ENCODE data around the gene PLEKHG7. TPM values are rescaled to one million over a fixed set of nuclear protein-coding genes. Genes with fewer than 3 reads are reported as not detected.

The PLEKHG7 gene
- total RNA-seq, 1 donor: 0.42 TPM

GRCh38 chr12:92753976-92754885 lies 51.4 kb downstream of the PLEKHG7 start:
- no peak overlapping the region for H3K4me3 ChIP-seq (ENCODE audit: low read length)
- H3K9me3 ChIP-seq (ENCODE audit: low read depth, low read length): no peaks in the 10 kb centered on the region
- no peaks in the 10 kb centered on the region for H3K4me1 ChIP-seq (ENCODE audit: insufficient read depth, low read length)
- no peaks in the 10 kb centered on the region for H3K27me3 ChIP-seq (ENCODE audit: insufficient read depth, low read length)

GRCh38 chr12:92756898-92757596 lies 54.3 kb downstream of the PLEKHG7 start:
- H3K4me3 ChIP-seq (ENCODE audit: low read length): no peak overlapping the region
- H3K4me1 ChIP-seq (ENCODE audit: insufficient read depth, low read length): peaks cover 7% of the 10 kb centered on the region
- no peaks in the 10 kb centered on the region for H3K27me3 ChIP-seq (ENCODE audit: insufficient read depth, low read length)
- no peaks in the 10 kb centered on the region for H3K9me3 ChIP-seq (ENCODE audit: low read depth, low read length)

DNA sequence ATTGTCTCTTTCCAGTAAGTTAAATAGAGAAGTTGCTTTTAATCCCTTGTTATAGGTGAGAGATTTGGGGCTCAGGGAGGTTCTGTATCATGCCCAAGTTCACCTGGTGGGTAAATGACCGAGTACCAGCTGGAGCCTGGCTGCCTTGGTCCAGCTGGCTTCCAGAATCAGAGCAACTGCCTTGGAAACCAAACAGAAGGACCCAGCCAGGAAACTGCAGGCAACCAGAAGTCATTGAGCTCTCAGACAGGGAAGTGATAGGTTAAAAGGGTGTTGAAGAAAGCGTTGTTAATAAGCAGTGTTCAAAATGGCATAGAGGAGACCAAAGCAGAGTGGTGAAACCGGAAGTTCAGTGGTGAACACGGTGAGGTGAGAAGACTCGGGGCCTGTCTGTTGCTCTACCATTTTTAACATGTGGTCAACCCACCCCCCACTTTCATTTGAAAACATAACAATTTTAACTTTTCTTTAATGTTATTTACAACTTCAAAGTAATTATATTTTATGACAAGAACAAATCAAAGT lies 54.9 kb downstream of the PLEKHG7 start:
- Histone ChIP-seq H3K27me3 (ENCODE audit: insufficient read depth, low read length) (no peaks in the 10 kb centered on the region), H3K4me1 (ENCODE audit: insufficient read depth, low read length) (peaks cover 13% of the 10 kb centered on the region), H3K4me3 (ENCODE audit: low read length) (no peak overlapping the region), H3K9me3 (ENCODE audit: low read depth, low read length) (no peaks in the 10 kb centered on the region)

- Histone ChIP-seq H3K4me1 (ENCODE audit: insufficient read depth, low read length) (peaks cover 13% of the 10 kb centered on the region), H3K27me3 (ENCODE audit: insufficient read depth, low read length) (no peaks in the 10 kb centered on the region), H3K9me3 (ENCODE audit: low read depth, low read length) (no peaks in the 10 kb centered on the region), H3K4me3 (ENCODE audit: low read length) (no peak overlapping the region)
Observed at GRCh38 chr12:92759634-92760268, 57.0 kb downstream of the PLEKHG7 start.

DNA sequence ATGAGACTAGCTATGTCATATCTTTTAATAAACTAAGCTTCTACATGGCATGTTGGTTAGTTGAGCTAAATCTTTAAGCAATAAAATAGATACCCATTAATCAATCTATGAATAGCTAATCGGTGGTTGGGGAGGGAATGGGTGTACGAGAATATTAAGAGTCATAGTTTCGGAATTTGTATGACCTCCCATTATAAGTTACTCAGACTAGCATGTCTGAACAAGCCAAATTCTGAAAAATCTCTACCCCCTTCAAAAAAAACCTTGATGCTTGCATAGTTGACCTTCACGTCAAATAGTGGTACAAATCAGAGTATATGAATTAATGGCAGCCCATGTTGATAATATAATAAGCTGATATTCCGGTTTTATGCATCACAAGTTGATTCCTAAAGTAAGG lies 60.0 kb downstream of the PLEKHG7 start:
- H3K9me3 ChIP-seq (ENCODE audit: low read depth, low read length): no peaks in the 10 kb centered on the region
- H3K4me3 ChIP-seq (ENCODE audit: low read length): no peak overlapping the region
- H3K27me3 ChIP-seq (ENCODE audit: insufficient read depth, low read length): no peaks in the 10 kb centered on the region
- H3K4me1 ChIP-seq (ENCODE audit: insufficient read depth, low read length): peaks cover 13% of the 10 kb centered on the region

- Histone ChIP-seq H3K4me3 (ENCODE audit: low read length) (no peak overlapping the region), H3K9me3 (ENCODE audit: low read depth, low read length) (no peaks in the 10 kb centered on the region), H3K27me3 (ENCODE audit: insufficient read depth, low read length) (no peaks in the 10 kb centered on the region)
Observed at GRCh38 chr12:92764831-92765230, 62.0 kb downstream of the PLEKHG7 start.

DNA sequence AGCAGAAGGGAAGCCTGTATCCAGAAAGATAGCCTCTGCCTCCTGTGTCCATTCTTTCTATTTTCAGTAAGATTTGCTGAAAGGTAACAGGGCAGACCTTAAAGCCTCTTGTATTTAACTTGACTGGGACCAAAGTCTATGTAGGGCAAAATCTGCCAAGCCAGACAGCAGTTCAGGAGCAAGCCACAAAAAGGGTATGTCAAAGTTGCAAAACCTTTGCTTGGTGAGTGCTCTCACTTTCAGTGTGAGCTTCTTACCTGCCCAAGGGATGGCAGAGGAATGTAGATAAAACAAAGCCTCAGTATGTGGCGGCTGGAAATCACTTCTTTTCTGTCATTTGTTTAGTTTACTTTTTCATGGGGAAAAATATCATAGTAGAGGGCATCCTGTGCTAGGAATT lies 63.1 kb downstream of the PLEKHG7 start:
- H3K4me3 ChIP-seq (ENCODE audit: low read length): no peak overlapping the region
- H3K27me3 ChIP-seq (ENCODE audit: insufficient read depth, low read length): no peaks in the 10 kb centered on the region
- H3K9me3 ChIP-seq (ENCODE audit: low read depth, low read length): no peaks in the 10 kb centered on the region
- peaks cover 40% of the 10 kb centered on the region for H3K4me1 ChIP-seq (ENCODE audit: insufficient read depth, low read length)

More at GRCh38 chr12:92764831-92765230, 62.0 kb downstream of the PLEKHG7 start:
- peaks cover 33% of the 10 kb centered on the region for H3K4me1 ChIP-seq (ENCODE audit: insufficient read depth, low read length)

GRCh38 chr12:92769124-92769901 lies 66.5 kb downstream of the PLEKHG7 start:
- Histone ChIP-seq H3K4me3 (ENCODE audit: low read length) (no peak overlapping the region), H3K27me3 (ENCODE audit: insufficient read depth, low read length) (no peaks in the 10 kb centered on the region), H3K9me3 (ENCODE audit: low read depth, low read length) (no peaks in the 10 kb centered on the region), H3K4me1 (ENCODE audit: insufficient read depth, low read length) (peaks cover 35% of the 10 kb centered on the region)

GRCh38 chr12:92771001-92771400 lies 68.2 kb downstream of the PLEKHG7 start:
- Histone ChIP-seq H3K27me3 (ENCODE audit: insufficient read depth, low read length) (no peaks in the 10 kb centered on the region), H3K4me3 (ENCODE audit: low read length) (no peak overlapping the region), H3K9me3 (ENCODE audit: low read depth, low read length) (no peaks in the 10 kb centered on the region), H3K4me1 (ENCODE audit: insufficient read depth, low read length) (peaks cover 35% of the 10 kb centered on the region)

DNA sequence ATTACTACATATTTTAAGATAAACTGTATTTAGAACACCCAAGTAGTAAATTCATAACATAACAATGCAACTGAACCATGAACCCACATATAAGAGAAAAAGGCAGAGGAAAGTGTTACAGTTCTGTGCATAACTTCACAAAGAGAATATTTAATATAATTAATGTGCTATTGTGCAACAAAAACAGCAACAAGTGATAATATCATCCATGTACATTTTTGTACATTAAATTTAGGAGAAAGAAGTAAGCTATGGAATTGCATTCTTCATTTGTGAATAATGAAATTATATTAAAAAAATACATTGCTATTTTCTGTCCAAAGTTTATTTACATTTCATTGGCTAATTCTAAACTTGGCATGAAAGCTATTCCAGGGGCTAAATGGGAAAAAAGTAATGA lies 72.6 kb downstream of the PLEKHG7 start:
- Histone ChIP-seq H3K4me1 (ENCODE audit: insufficient read depth, low read length) (peaks cover 11% of the 10 kb centered on the region), H3K27me3 (ENCODE audit: insufficient read depth, low read length) (no peaks in the 10 kb centered on the region), H3K9me3 (ENCODE audit: low read depth, low read length) (no peaks in the 10 kb centered on the region), H3K4me3 (ENCODE audit: low read length) (no peak overlapping the region)

GRCh38 chr12:92778525-92778924 lies 75.7 kb downstream of the PLEKHG7 start:
- Histone ChIP-seq H3K4me1 (ENCODE audit: insufficient read depth, low read length) (no peaks in the 10 kb centered on the region), H3K4me3 (ENCODE audit: low read length) (no peak overlapping the region), H3K27me3 (ENCODE audit: insufficient read depth, low read length) (no peaks in the 10 kb centered on the region), H3K9me3 (ENCODE audit: low read depth, low read length) (no peaks in the 10 kb centered on the region)

- H3K27me3 ChIP-seq (ENCODE audit: insufficient read depth, low read length): no peaks in the 10 kb centered on the region
- no peaks in the 10 kb centered on the region for H3K4me1 ChIP-seq (ENCODE audit: insufficient read depth, low read length)
- no peaks in the 10 kb centered on the region for H3K9me3 ChIP-seq (ENCODE audit: low read depth, low read length)
- no peak overlapping the region for H3K4me3 ChIP-seq (ENCODE audit: low read length)
Observed at GRCh38 chr12:92779902-92780301, 77.1 kb downstream of the PLEKHG7 start.

DNA sequence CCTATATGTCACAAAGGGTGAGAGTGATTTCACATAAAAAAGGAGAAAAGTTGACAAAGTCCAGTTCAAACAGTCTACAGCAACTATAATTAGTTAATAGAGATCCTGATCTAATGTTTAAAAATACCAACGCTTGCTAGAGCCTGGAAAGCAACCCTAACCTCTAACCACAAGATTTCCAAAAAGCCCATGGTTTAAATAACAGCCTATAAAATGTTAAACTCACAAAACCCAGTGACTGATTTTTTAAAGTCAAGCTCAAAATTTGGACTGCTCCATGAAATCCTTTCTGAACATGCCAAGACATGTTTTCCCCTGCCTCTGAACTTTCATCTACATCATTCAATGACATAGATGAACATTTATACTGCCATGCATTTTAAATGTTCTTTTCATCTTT lies 81.6 kb downstream of the PLEKHG7 start:
- Histone ChIP-seq H3K4me3 (ENCODE audit: low read length) (no peak overlapping the region), H3K27me3 (ENCODE audit: insufficient read depth, low read length) (no peaks in the 10 kb centered on the region), H3K9me3 (ENCODE audit: low read depth, low read length) (no peaks in the 10 kb centered on the region), H3K4me1 (ENCODE audit: insufficient read depth, low read length) (no peaks in the 10 kb centered on the region)

DNA sequence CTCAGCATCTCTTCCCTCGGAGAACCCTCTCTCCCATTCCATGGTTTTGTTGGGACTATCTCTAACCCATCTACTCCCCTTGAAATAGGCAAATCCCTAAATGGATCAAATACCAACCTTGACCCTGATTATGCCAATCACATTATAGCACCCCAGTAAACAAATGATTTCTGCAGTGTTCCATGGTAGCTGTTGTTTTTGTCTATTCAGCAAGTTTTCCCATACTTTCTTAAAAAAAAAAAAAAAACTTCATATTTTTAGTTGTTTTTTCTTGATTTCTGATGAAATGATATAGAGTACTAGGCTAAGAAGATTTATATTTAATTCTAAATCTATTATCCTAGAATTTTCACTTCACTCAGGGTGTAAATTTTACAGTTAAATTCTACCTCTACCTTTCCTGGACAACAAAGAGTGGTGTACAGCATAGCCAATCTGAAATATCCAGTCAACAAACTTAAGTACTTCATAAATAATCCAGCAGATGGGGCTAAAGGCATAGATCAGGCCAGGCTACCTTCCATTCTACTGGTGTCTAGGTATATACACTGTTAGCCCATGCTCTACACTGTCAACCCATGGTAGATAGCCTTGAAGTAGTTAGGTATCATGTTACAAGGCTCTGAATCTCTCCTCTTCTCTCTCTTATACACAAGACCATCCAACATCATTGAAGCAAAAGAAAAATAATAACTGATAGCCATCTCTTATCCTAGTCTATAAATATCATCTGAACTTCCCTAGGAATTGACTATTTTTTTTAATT lies 82.2 kb downstream of the PLEKHG7 start:
- Histone ChIP-seq H3K27me3 (ENCODE audit: insufficient read depth, low read length) (no peaks in the 10 kb centered on the region), H3K9me3 (ENCODE audit: low read depth, low read length) (no peaks in the 10 kb centered on the region), H3K4me3 (ENCODE audit: low read length) (no peak overlapping the region), H3K4me1 (ENCODE audit: insufficient read depth, low read length) (no peaks in the 10 kb centered on the region)

Data from mononuclear cell (primary cell).